ENCODE measurements around the gene FAAP20.

Gene FAAP20

GRCh38 chr1:2165646-2166045 is 28.9 kb downstream of the FAAP20 start:
- Histone ChIP-seq H3K79me2 (ENCODE audit: control insufficient read depth, insufficient read depth, low read length, unreplicated experiment) (no peaks in the 10 kb centered on the region), H3K36me3 (ENCODE audit: insufficient read depth, low read length) (no peaks in the 10 kb centered on the region), H3K4me1 (ENCODE audit: control insufficient read depth, insufficient read depth, low read length, unreplicated experiment) (no peaks in the 10 kb centered on the region), H2AFZ (ENCODE audit: low read length, unreplicated experiment) (no peak overlapping the region), H3K27ac (ENCODE audit: low read depth, low read length) (no peak overlapping the region), H3K27me3 (ENCODE audit: insufficient read depth, low read length) (no peaks in the 10 kb centered on the region), H3K4me3 (ENCODE audit: low read depth, low read length) (no peak overlapping the region)

GRCh38 chr1:2163205-2163604 is 31.4 kb downstream of the FAAP20 start:
- H3K4me3 ChIP-seq (ENCODE audit: low read depth, low read length): no peak overlapping the region
- H3K36me3 ChIP-seq (ENCODE audit: insufficient read depth, low read length): no peaks in the 10 kb centered on the region
- no peak overlapping the region for H3K27ac ChIP-seq (ENCODE audit: low read depth, low read length)
- H3K27me3 ChIP-seq (ENCODE audit: insufficient read depth, low read length): no peaks in the 10 kb centered on the region
- H3K4me1 ChIP-seq (ENCODE audit: control insufficient read depth, insufficient read depth, low read length, unreplicated experiment): no peaks in the 10 kb centered on the region
- no peak overlapping the region for H2AFZ ChIP-seq (ENCODE audit: low read length, unreplicated experiment)
- no peaks in the 10 kb centered on the region for H3K79me2 ChIP-seq (ENCODE audit: control insufficient read depth, insufficient read depth, low read length, unreplicated experiment)

DNA sequence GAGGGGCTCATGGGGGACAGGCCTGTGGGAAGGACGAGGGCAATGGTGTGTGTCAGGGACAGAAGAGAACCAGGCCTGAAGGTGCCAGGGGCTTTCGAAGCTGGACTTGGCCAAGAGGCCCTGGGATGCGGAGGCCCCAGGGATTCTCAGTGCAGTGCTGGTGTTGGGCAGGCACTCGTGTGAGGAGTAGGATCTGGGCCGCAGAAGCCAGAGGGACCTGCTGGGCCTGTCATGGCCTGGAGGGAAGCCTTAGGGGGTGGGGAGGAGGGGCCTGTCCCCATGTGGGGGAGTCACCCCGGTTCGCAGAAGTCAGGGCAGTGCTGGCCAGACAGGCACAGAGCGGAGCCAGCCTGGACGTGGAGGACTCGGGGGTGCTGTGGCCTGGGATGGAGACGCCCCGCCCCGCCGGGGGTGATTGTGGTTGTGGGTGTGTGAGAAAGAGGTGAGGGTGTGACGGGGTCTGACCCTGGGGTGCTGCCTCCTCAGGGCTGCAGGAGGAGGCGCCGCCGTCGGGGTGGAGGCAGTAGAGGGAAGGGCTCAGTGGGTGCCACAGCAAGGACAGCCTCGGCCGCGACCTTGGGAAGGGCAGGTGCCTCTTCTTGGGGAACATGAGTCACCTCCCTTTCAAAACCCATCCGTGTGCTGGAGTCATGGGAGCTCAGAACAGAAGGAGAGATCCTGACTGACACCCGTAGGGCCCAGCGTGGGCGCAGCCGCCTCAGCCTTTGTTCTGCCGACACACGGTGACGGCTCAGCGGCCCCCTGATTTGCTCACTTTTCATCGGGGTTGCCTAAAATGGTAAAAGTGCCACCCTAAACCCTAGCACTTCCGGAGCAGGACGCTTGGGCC is 33.9 kb downstream of the FAAP20 start:
- no peak overlapping the region for H3K4me3 ChIP-seq (ENCODE audit: low read depth, low read length)
- H3K79me2 ChIP-seq (ENCODE audit: control insufficient read depth, insufficient read depth, low read length, unreplicated experiment): no peaks in the 10 kb centered on the region
- H3K27ac ChIP-seq (ENCODE audit: low read depth, low read length): no peak overlapping the region
- no peak overlapping the region for H2AFZ ChIP-seq (ENCODE audit: low read length, unreplicated experiment)
- peaks cover 4% of the 10 kb centered on the region; the same call in 1 of the 2 replicates for H3K27me3 ChIP-seq (ENCODE audit: insufficient read depth, low read length)
- H3K36me3 ChIP-seq (ENCODE audit: insufficient read depth, low read length): no peaks in the 10 kb centered on the region
- H3K4me1 ChIP-seq (ENCODE audit: control insufficient read depth, insufficient read depth, low read length, unreplicated experiment): no peaks in the 10 kb centered on the region

DNA sequence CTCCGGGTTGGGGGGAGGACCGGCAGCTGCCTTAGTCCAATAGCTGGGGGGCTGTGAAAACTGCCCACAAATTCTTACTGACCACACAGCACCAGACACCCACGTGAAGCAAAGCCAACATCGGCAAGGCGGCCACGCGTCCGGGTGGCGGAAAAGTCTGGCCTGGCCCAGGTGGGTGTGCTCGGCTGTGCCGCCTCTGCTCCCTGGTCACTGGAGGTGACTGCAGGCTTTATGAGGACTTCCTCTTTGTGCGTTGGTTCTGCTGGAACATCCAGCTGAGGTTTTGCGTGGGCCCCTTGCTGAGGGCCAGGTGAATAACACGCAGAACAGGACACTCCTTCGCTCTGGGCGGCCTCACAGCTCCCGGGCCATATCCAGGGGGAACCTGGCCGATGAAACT is 35.4 kb downstream of the FAAP20 start:
- Histone ChIP-seq H2AFZ (ENCODE audit: low read length, unreplicated experiment) (no peak overlapping the region), H3K27me3 (ENCODE audit: insufficient read depth, low read length) (peaks cover 4% of the 10 kb centered on the region; the same call in 1 of the 2 replicates), H3K4me1 (ENCODE audit: control insufficient read depth, insufficient read depth, low read length, unreplicated experiment) (no peaks in the 10 kb centered on the region), H3K36me3 (ENCODE audit: insufficient read depth, low read length) (no peaks in the 10 kb centered on the region), H3K27ac (ENCODE audit: low read depth, low read length) (no peak overlapping the region), H3K4me3 (ENCODE audit: low read depth, low read length) (no peak overlapping the region), H3K79me2 (ENCODE audit: control insufficient read depth, insufficient read depth, low read length, unreplicated experiment) (no peaks in the 10 kb centered on the region)

GRCh38 chr1:2158272-2158671 is 36.3 kb downstream of the FAAP20 start:
- H3K4me1 ChIP-seq (ENCODE audit: control insufficient read depth, insufficient read depth, low read length, unreplicated experiment): no peaks in the 10 kb centered on the region
- H3K36me3 ChIP-seq (ENCODE audit: insufficient read depth, low read length): no peaks in the 10 kb centered on the region
- no peak overlapping the region for H2AFZ ChIP-seq (ENCODE audit: low read length, unreplicated experiment)
- H3K27ac ChIP-seq (ENCODE audit: low read depth, low read length): no peak overlapping the region
- H3K27me3 ChIP-seq (ENCODE audit: insufficient read depth, low read length): peaks cover 4% of the 10 kb centered on the region; the same call in 1 of the 2 replicates
- no peaks in the 10 kb centered on the region for H3K79me2 ChIP-seq (ENCODE audit: control insufficient read depth, insufficient read depth, low read length, unreplicated experiment)
- no peak overlapping the region for H3K4me3 ChIP-seq (ENCODE audit: low read depth, low read length)

GRCh38 chr1:2157856-2158255 is 36.7 kb downstream of the FAAP20 start:
- no peaks in the 10 kb centered on the region for H3K36me3 ChIP-seq (ENCODE audit: insufficient read depth, low read length)
- H3K27ac ChIP-seq (ENCODE audit: low read depth, low read length): no peak overlapping the region
- H3K79me2 ChIP-seq (ENCODE audit: control insufficient read depth, insufficient read depth, low read length, unreplicated experiment): no peaks in the 10 kb centered on the region
- no peak overlapping the region for H3K4me3 ChIP-seq (ENCODE audit: low read depth, low read length)
- no peaks in the 10 kb centered on the region for H3K4me1 ChIP-seq (ENCODE audit: control insufficient read depth, insufficient read depth, low read length, unreplicated experiment)
- no peak overlapping the region for H2AFZ ChIP-seq (ENCODE audit: low read length, unreplicated experiment)
- H3K27me3 ChIP-seq (ENCODE audit: insufficient read depth, low read length): peaks cover 4% of the 10 kb centered on the region; the same call in 1 of the 2 replicates

GRCh38 chr1:2156866-2157265 is 37.7 kb downstream of the FAAP20 start:
- Histone ChIP-seq H3K36me3 (ENCODE audit: insufficient read depth, low read length) (no peaks in the 10 kb centered on the region), H3K27ac (ENCODE audit: low read depth, low read length) (no peak overlapping the region), H3K4me1 (ENCODE audit: control insufficient read depth, insufficient read depth, low read length, unreplicated experiment) (no peaks in the 10 kb centered on the region), H3K27me3 (ENCODE audit: insufficient read depth, low read length) (peaks cover 4% of the 10 kb centered on the region; the same call in 1 of the 2 replicates), H2AFZ (ENCODE audit: low read length, unreplicated experiment) (no peak overlapping the region), H3K79me2 (ENCODE audit: control insufficient read depth, insufficient read depth, low read length, unreplicated experiment) (no peaks in the 10 kb centered on the region), H3K4me3 (ENCODE audit: low read depth, low read length) (no peak overlapping the region)

DNA sequence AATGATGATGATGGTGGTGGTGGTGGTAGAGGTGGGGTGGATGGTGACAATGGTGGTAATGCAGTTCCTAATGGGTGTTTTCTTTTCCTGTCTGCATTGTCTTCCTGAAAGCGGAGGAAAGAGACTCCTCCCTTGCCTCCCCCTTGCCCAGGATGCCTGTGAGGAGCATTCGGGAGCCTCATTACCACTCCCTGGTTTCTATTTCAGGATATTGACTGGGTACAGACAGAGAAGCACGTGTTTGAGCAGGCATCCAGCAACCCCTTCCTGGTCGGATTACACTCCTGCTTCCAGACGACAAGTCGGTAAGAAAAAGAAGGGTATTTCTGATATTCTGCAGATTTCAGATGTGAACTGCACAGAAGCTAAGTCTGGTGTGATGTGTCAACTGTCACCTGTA is 38.8 kb downstream of the FAAP20 start:
- Histone ChIP-seq H3K4me3 (ENCODE audit: low read depth, low read length) (no peak overlapping the region), H2AFZ (ENCODE audit: low read length, unreplicated experiment) (no peak overlapping the region), H3K79me2 (ENCODE audit: control insufficient read depth, insufficient read depth, low read length, unreplicated experiment) (no peaks in the 10 kb centered on the region), H3K27ac (ENCODE audit: low read depth, low read length) (no peak overlapping the region), H3K27me3 (ENCODE audit: insufficient read depth, low read length) (peaks cover 8% of the 10 kb centered on the region; the same call in 1 of the 2 replicates), H3K4me1 (ENCODE audit: control insufficient read depth, insufficient read depth, low read length, unreplicated experiment) (no peaks in the 10 kb centered on the region), H3K36me3 (ENCODE audit: insufficient read depth, low read length) (no peaks in the 10 kb centered on the region)

- peaks cover 8% of the 10 kb centered on the region; the same call in 1 of the 2 replicates for H3K27me3 ChIP-seq (ENCODE audit: insufficient read depth, low read length)
- no peaks in the 10 kb centered on the region for H3K4me1 ChIP-seq (ENCODE audit: control insufficient read depth, insufficient read depth, low read length, unreplicated experiment)
- no peak overlapping the region for H2AFZ ChIP-seq (ENCODE audit: low read length, unreplicated experiment)
- no peaks in the 10 kb centered on the region for H3K79me2 ChIP-seq (ENCODE audit: control insufficient read depth, insufficient read depth, low read length, unreplicated experiment)
- H3K27ac ChIP-seq (ENCODE audit: low read depth, low read length): no peak overlapping the region
- no peaks in the 10 kb centered on the region for H3K36me3 ChIP-seq (ENCODE audit: insufficient read depth, low read length)
- no peak overlapping the region for H3K4me3 ChIP-seq (ENCODE audit: low read depth, low read length)
Observed at GRCh38 chr1:2155147-2155598, 39.4 kb downstream of the FAAP20 start.

DNA sequence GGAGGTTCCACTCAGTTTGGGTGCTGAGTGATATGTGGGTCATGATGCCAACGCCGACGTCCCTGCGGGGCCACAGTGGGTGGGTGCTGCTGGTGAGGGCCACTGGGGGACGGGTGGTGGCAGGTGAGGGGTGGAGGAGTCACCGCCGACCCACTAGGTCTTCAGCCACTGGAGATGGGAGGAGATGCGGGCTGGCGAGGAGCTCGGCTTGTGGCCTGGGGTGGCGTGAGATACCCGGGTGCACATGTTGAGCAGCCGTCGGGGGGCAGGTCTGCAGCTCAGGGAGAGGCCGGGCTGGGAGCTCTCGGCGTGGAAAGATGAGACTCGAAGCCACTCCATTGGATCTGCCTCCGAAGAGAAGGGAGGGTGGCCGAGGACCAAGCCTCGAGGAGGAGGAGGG is 40.5 kb downstream of the FAAP20 start:
- no peak overlapping the region for H3K4me3 ChIP-seq (ENCODE audit: low read depth, low read length)
- H3K27ac ChIP-seq (ENCODE audit: low read depth, low read length): no peak overlapping the region
- no peaks in the 10 kb centered on the region for H3K79me2 ChIP-seq (ENCODE audit: control insufficient read depth, insufficient read depth, low read length, unreplicated experiment)
- no peak overlapping the region for H2AFZ ChIP-seq (ENCODE audit: low read length, unreplicated experiment)
- no peaks in the 10 kb centered on the region for H3K36me3 ChIP-seq (ENCODE audit: insufficient read depth, low read length)
- peaks cover 8% of the 10 kb centered on the region; the same call in 1 of the 2 replicates for H3K27me3 ChIP-seq (ENCODE audit: insufficient read depth, low read length)
- no peaks in the 10 kb centered on the region for H3K4me1 ChIP-seq (ENCODE audit: control insufficient read depth, insufficient read depth, low read length, unreplicated experiment)

GRCh38 chr1:2152954-2153353 is 41.6 kb downstream of the FAAP20 start:
- Histone ChIP-seq H3K27me3 (ENCODE audit: insufficient read depth, low read length) (peaks cover 8% of the 10 kb centered on the region; the same call in 1 of the 2 replicates), H3K36me3 (ENCODE audit: insufficient read depth, low read length) (no peaks in the 10 kb centered on the region), H3K79me2 (ENCODE audit: control insufficient read depth, insufficient read depth, low read length, unreplicated experiment) (no peaks in the 10 kb centered on the region), H2AFZ (ENCODE audit: low read length, unreplicated experiment) (no peak overlapping the region), H3K27ac (ENCODE audit: low read depth, low read length) (no peak overlapping the region), H3K4me1 (ENCODE audit: control insufficient read depth, insufficient read depth, low read length, unreplicated experiment) (no peaks in the 10 kb centered on the region), H3K4me3 (ENCODE audit: low read depth, low read length) (no peak overlapping the region)

All from ACC112 (cell line).